Measurements from ENCODE around the gene TRIM38. TPM values are rescaled to one million over a fixed set of nuclear protein-coding genes. Genes with fewer than 3 reads are reported as not detected.
A peak's percentile ranks its signal among the peaks of the same experiment; 100 is the strongest.

TRIM38 gene
- total and polyA plus RNA-seq, 4 donors, result 7.2 to 18.0 (median 10.1) TPM

- DNase-seq (no peak), ATAC-seq (ENCODE audit: insufficient read depth, low FRiP score) (no peak)
- H3K36me3 ChIP-seq (ENCODE audit: control insufficient read depth in 4 of 4, insufficient read depth in 4 of 4, low read length in 4 of 4), result peaks cover 0 to 3% (median 0%) of the 10 kb centered on the region in 4 donors
- H3K9ac ChIP-seq (ENCODE audit: insufficient read depth in 1 of 2, low read length in 2 of 2), result no peak overlapping the region
- H3K27me3 ChIP-seq (ENCODE audit: control insufficient read depth in 3 of 3, insufficient read depth in 3 of 3, low read length in 2 of 3), result no peaks in the 10 kb centered on the region
- H3K9me3 ChIP-seq (ENCODE audit: control insufficient read depth in 4 of 4, insufficient read depth in 3 of 4, low read length in 3 of 4), result peaks cover 0 to 3% (median under 1%) of the 10 kb centered on the region in 4 donors
- H3K4me1 ChIP-seq (ENCODE audit: control insufficient read depth in 5 of 5, insufficient read depth in 5 of 5, low read length in 5 of 5), result peaks cover 0 to 17% (median 2%) of the 10 kb centered on the region in 5 donors
- no peak overlapping the region for H3K4me3 ChIP-seq
- no peak for TF ChIP-seq CTCF (IDR thresholded peaks at IDR 0.05; ENCODE audit: control extremely low read depth, extremely low read depth)
- H3K27ac ChIP-seq (ENCODE audit: low read depth in 1 of 2, low read length in 1 of 2), result no peak overlapping the region
- WGBS, 2 donors, result 51 to 60% methylated on average over 2 of the region's 2 CpGs
These were observed 2.6 kb upstream of the TRIM38 start for GRCh38 chr6:25959890-25960536.

- H3K9ac ChIP-seq (ENCODE audit: insufficient read depth in 1 of 2, low read length in 2 of 2), result no peak overlapping the region
- no peaks in the 10 kb centered on the region for H3K27me3 ChIP-seq (ENCODE audit: control insufficient read depth in 3 of 3, insufficient read depth in 3 of 3, low read length in 2 of 3)
- no peak overlapping the region for H3K27ac ChIP-seq (ENCODE audit: low read depth in 1 of 2, low read length in 1 of 2)
- H3K9me3 ChIP-seq (ENCODE audit: control insufficient read depth in 4 of 4, insufficient read depth in 3 of 4, low read length in 3 of 4), result peaks cover 0 to 3% (median under 1%) of the 10 kb centered on the region in 4 donors
- peaks cover 0 to 17% (median 2%) of the 10 kb centered on the region in 5 donors for H3K4me1 ChIP-seq (ENCODE audit: control insufficient read depth in 5 of 5, insufficient read depth in 5 of 5, low read length in 5 of 5)
- DNase-seq, result no peak
- 93 to 95% methylated on average over 3 of the region's 3 CpGs for WGBS, 2 donors
- TF ChIP-seq CTCF (IDR thresholded peaks at IDR 0.05; ENCODE audit: control extremely low read depth, extremely low read depth), result no peak
- no peak for ATAC-seq (ENCODE audit: insufficient read depth, low FRiP score)
- H3K36me3 ChIP-seq (ENCODE audit: control insufficient read depth in 4 of 4, insufficient read depth in 4 of 4, low read length in 4 of 4), result peaks cover 0 to 4% (median under 1%) of the 10 kb centered on the region in 4 donors
- no peak overlapping the region for H3K4me3 ChIP-seq
These were observed 1.9 kb upstream of the TRIM38 start for GRCh38 chr6:25960734-25961133.

- H3K4me1 ChIP-seq (ENCODE audit: control insufficient read depth in 5 of 5, insufficient read depth in 5 of 5, low read length in 5 of 5), result peaks cover 0 to 17% (median 2%) of the 10 kb centered on the region in 5 donors
- no peak for ATAC-seq (ENCODE audit: insufficient read depth, low FRiP score)
These were observed 918 bp upstream of the TRIM38 start for GRCh38 chr6:25961619-25962148.

More at GRCh38 chr6:25961619-25962148, 918 bp upstream of the TRIM38 start:
- Histone ChIP-seq H3K9ac (ENCODE audit: insufficient read depth in 1 of 2, low read length in 2 of 2) (peak overlapping the region in 1 of 2 donors; percentile 97), H3K4me3 (no peak overlapping the region), H3K27ac (ENCODE audit: low read depth in 1 of 2, low read length in 1 of 2) (peak overlapping the region; percentile 71 to 92), H3K27me3 (ENCODE audit: control insufficient read depth in 3 of 3, insufficient read depth in 3 of 3, low read length in 2 of 3) (no peaks in the 10 kb centered on the region), H3K9me3 (ENCODE audit: control insufficient read depth in 4 of 4, insufficient read depth in 3 of 4, low read length in 3 of 4) (peaks cover 0 to 3% (median under 1%) of the 10 kb centered on the region in 4 donors), H3K36me3 (ENCODE audit: control insufficient read depth in 4 of 4, insufficient read depth in 4 of 4, low read length in 4 of 4) (peaks cover 0 to 8% (median 7%) of the 10 kb centered on the region in 4 donors)
- no peak for DNase-seq
- TF ChIP-seq CTCF (IDR thresholded peaks at IDR 0.05; ENCODE audit: control extremely low read depth, extremely low read depth), result no peak
- 62 to 69% methylated on average over 3 of the region's 3 CpGs for WGBS, 2 donors
